DMS153 treated with DMSO at 0.1 percent for 48 hours (cell line): ENCODE data around the gene RAP2A.

Experiments used
- DNase-seq: peaks from one replicate; lab custom pipeline; 2025; ENCODE audit not compliant: unreplicated experiment; lab: John Stamatoyannopoulos, UW

Gene RAP2A

GRCh38 chr13:97433727-97434396, at the start of gene RAP2A:
Gene RAP2A (plus strand): TSS chr13:97434169. CDS start chr13:97434471, 302 bp downstream.
- DNase-seq = peak; percentile 87

DNA sequence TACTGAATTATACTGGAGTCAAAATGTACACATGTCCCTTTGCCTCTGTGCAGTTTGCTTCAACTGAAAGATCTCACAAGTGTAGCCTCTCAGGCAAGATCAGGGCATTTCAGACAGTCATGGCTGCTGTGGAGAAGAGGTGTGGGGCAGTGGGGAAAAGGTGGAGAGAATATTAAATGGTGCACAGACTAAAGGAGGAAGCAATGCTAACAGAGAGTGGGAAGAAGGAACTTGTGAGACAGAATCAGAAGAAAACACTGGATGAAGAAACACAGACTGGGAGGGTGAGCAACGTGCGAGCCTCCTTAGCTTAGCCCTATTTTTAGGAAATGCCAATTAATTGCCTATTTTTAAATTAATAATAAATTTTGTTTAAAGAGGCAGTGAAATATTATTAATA, 49.6 kb upstream of the RAP2A start:
- no peak for DNase-seq

DNA sequence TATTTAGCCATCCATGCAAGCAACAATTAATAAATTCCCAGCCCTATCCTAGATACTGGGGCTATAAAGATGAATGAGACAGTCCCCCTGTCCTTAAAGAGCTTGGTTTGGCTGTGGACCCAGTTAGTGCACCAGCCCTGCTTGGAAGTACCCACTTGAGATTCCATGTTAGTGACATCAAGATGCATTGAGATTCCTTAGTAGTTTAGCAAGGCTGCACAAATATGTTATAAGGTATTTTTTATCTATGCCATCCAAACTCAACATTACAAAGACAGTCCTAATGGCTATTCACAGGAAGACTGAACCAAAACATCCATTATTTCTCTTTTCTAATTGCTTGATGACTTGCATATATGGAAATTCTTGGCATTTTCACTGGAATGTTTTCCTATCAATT, 48.8 kb upstream of the RAP2A start:
- no peak for DNase-seq

DNA sequence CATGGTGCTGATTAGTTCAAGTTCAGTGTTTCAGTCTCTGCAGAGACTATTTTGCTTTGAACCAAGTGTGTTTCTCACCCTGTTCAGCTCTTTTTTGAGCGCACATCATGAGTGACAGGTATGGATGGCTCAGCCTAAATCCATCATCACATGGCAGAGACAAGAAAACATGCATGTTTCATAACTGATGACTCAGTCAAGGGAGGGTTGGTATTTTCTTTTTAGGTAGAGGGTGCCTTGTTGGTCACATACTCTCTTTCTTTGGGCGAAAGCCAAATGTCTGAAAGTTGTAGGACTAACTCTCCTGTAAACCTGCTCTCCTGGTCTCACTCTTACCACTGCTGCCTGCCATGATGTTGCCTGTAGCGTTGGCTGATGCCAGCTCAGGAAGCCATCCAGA, 48.1 kb upstream of the RAP2A start:
- no peak for DNase-seq

DNA sequence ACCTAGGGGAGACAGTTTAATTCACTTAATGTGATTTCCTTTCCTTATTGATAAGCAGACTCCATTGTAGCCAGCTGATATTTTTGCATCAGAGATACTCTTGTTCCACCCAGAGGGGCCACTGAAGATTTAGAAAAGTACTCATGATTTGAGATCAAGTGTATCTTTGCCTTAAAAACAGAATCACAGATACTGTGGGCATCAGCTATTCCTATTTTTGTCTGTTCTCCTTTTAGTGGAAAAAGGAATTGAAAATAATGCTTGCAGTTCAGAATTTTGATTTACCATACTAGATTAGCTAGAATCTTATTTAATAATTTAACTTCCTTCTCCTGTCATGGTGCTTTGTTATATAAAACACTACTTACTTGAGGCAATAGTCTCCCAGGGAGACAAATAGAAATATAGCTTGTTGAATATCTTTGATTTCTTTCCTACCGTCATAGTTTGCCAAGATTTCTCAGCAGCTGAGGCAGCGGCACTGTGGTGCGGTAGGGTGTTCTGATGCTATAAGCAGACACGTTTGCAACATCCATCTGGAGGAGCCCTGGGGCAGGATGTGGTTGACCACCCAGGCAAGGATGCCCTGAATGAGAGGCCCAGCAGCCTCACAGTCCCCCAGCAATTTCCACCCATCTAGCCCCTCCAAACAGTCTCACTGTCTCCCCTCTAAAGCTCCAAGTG, 47.0 kb upstream of the RAP2A start:
- DNase-seq = no peak

DNA sequence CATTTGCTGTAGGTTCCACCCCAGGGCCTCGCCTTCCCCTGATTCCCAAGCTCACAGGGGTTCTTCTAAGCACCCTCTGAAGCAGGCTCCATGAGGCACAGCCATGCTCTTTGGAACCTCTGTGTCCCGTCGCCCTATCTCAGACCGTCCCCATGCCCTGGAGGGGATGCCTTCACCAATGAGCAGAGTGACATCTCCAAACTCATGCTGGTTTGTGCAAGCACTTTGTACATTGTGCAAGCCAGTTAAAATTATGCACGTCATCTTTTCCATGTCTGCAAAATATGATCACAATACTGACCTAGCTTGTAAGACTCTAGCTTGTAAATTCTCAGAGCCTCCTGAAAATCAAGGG, 46.5 kb upstream of the RAP2A start:
- DNase-seq = no peak

DNA sequence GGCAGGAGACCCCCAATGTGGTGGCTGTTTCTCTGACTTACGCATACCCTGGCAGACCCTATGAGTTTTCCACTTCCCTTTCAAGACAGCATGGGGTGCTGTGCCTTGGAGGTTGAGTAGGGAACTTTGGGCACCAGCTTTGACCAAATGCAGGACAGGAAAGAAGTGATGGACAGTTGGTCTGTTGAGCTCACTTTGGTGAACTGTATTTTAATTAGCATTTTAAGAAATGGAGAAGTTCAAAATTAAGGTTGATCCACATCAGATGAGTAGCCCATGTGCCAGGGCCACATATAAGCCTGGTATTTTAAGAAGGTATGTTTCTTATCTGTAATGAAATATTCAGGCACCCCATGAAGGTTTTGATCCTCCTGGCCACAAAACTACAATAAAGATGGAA, 46.1 kb upstream of the RAP2A start:
- no peak for DNase-seq

DNA sequence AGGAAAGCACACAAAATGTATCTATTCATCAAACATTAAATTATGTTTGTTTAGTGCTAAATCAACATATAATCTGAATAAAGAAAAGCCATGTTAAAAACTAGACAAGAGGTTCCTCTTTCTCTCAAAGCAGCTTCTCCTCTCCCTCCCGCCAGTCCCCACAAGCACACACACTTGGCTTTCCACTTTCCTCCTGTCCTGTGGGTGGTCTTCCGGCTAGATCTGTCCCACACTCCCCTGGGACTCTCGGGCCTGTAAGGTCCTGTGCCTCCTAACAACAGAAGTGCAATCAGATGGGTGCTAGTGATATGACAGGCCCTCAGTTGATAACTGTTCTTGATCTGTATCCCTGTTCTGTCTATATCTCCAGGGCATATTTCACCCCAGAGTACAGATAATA, 45.6 kb upstream of the RAP2A start:
- no peak for DNase-seq

DNA sequence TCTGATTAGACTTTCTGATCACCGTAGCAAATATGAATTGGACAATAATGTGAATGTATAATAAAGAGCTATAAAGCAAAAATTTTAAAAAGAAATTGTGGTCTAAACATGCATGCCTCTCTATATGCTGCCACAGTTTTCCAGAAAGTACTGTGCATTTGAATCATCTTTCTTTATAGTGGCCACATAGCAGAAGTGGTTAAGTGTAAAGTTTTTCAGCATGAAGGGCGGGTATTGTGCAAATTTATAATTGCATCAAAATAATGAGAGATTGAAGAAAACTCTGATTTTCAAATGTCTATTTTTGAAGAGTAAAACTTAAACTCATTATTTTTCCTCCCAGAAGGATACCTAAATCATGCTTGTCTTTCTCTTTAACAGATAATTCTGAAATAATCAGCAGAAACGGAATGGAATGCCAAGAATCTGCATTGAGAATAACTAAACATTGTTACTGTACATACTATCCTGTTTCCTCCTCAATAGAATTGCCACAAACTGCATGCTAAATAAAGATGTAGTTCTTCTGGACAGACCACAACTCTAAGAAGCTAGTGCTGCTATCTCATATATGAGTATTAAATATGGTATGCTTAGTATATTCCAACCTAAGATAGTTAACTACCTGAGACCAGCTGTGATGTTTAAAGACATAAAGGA, 42.9 kb upstream of the RAP2A start:
- DNase-seq = no peak

DNA sequence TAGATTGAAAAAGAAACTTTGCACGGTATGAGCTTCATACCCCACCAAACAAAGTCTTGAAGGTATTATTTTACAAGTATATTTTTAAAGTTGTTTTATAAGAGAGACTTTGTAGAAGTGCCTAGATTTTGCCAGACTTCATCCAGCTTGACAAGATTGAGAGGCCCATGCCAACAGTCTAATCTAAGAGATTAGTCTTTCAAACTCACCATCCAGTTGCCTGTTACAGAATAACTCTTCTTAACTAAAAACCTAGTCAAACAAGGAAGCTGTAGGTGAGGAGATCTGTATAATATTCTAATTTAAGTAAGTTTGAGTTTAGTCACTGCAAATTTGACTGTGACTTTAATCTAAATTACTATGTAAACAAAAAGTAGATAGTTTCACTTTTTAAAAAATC, 41.9 kb upstream of the RAP2A start:
- no peak for DNase-seq

GRCh38 chr13:97394542-97394941, 39.4 kb upstream of the RAP2A start:
- DNase-seq = no peak

DNA sequence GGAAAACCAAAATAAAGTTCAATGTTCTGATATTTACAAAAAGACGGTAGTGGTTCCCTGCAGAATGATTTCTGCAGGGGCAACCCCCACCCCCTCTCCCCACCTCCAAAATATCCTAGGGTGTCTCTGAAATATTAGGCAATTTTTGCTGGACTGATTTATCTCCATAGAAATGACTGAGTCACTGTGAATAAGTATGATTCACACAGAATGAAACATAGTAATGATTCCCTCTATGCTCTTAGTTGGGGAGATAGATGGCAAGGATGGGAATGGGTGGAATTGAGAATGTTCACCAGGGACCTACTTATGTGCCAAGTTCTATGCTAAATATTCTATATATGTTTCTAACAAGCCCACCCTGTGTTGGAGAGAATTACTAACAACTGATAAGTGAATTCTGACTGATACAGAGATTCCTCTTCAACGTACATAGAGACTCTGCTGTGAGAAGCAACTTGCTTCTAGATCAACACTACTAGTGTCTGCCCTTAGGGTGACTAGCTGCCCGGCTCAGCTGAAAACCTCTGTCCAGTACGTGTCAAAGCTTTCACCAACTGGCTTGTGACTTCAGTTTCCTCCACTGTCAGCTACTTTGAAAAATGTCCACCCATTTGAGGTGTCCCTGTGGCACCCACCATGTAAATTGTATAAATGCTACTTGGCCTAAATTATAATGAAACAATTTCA, 38.4 kb upstream of the RAP2A start:
- DNase-seq = no peak

- no peak for DNase-seq
Measured at GRCh38 chr13:97397267-97397666, 36.7 kb upstream of the RAP2A start.

DNA sequence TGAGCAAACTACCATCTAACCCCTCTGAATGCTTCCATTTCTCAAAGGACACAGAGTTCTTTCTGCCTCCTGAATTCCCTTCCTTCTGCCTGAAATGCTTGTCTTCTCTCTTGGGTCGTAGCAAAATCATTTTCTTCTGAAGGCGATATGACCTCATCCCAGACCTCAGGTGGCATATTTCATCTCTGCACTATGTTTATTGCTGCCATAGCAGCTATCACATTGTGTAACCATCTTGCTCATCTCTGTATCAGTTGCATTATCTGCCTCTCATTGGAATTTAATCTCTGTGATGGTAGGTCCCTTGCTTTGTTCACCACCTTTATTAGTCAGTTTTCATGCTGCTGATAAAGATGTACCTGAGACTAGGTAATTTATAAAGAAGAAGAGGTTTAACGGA, 32.5 kb upstream of the RAP2A start:
- no peak for DNase-seq

DNA sequence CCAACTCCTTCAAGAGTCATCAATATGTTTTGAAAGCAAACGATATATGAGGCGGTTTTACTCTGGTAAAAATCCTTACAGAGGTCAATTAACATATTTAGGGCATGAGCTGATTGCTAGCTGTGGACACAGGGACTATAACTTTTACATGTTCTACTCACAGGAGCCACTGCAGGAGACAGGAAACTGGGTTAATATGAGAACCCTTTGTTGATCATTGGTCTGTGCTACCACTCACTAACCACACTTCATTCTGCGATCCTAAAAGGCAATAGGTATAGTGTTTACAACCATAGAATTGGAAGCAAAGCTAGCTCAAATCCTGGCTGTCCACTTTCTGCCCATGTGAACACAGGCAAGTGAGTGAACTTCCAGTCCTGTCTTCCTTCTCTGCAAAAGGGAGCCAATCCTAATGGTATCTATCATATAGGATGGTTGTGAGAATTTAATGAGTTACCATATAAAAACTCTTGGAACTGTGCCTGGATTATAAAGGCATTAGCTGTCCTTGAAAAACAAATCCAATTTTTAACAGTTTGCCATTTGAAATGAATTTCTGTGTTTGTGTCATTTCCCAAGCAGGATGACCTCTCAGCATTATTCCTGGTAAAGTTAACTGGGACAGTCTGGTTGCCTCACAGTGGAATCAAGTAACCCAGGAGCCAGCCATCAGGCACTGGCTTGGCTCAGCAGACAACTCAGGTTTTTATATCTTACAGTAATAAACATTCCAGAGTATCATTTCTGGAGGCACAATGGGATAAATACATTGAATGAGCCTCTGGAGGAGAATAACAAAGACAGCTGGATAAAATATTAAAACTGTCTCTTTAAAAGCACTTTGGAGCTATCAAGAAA, 29.8 kb upstream of the RAP2A start:
- DNase-seq = peak; percentile 24

DNA sequence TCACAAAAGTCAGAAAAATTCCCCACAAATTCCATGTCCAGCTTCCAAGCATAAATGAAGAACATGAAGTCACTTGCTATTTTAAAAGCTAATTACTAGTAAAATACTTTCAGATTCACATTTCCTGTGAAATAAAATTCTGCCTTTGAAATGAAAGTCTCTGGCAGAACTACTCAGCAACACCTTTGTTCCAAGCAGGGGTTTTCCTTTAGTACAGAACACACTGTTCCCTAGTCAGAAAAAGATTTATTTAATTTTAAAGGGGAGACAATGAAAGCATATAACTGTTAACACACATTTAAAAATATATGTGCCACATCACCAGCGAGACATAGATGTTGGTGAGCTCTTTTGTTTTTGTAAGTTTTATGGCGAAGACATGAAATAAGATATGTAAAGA, 26.4 kb upstream of the RAP2A start:
- DNase-seq = no peak

DNA sequence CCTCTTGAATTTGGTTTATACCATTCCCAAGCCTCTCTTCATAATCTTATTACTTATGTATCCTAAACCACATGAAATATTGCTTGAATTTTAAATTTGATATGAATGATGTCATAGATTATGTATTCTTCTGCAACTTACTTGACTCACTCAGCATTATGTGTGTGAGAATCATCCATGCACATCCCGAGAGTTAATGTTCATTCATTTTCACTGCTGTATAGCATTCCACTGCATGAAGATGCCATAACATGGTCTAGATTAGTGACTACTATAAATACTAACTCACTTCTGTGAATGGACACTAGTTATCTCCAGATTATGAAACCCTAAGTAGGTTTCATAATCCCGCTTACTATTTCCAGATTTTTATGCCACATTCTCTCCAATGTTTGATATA, 25.0 kb upstream of the RAP2A start:
- no peak for DNase-seq

DNA sequence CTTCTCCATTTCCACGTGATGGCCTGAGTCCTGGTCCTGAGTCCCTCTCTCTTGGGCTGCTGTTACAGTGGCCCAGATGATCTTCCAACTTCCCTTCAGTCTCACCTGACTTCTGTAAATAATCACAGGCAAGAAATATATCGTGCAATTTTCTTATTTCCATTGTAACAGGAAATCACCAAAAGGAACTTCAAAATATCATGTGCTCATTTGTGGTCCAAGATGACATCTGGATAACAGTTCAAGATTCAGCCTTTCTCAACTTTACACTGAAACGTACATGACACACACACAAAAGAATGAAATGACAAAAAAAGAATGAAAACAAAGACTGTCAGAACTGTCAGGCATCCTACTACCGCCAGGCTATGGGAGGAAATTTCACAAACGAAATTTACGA, 22.0 kb upstream of the RAP2A start:
- no peak for DNase-seq

DNA sequence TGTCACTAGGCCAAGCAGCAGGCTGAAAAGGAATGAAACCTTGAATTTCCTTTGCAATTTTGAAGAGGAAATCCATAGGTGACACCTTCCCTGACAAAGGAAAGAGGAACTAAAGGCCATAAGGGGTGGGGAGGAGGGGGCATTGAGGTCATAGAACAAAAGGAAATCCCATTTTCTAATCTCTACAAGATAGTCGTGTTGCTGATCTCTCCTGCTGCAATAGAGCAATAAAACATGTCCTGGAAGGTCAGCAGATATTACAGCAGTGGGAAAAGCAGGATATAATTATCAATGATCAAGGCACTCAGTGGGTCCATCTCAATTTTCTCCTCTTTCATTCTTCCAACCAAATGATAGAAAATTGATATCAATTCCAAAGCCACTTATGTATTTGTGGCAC, 20.3 kb upstream of the RAP2A start:
- DNase-seq = no peak

DNA sequence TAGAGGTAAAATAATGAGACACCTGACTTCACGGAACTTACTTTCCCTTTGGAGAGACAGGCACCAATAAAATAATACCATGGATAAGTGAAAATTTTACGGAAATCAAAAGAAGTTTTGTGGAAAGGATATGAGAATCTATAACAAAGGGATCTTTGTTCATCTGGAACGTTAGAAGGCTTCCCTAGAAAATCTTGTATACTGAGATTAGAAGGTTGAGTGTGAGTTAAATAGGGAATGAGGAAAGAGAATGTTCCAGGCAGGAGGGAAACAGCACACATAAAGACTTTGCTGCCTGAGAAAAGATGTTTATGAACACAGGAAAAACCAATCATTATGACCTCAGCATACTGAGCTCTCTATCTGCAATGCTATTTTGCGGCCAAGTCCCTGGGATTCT, 19.6 kb upstream of the RAP2A start:
- DNase-seq = no peak

GRCh38 chr13:97417698-97418097, 16.3 kb upstream of the RAP2A start:
- DNase-seq = no peak
